Stimulated activated CD8-positive, alpha-beta memory T cell treated with anti-CD3 and anti-CD28 coated beads, Interleukin-15, amount 100 ng/mL, for 24 hours (primary cell): ENCODE measurements around the gene BLM.
A peak's percentile ranks its signal among the peaks of the same experiment; 100 is the strongest.
"Not testable (repeated sequence)": the region's sequence is repeated elsewhere in the genome, so short reads cannot be mapped to it uniquely, and the experiment has no call there.

ENCODE experiments used
- DNase-seq: peaks from one replicate; pipeline ENCODE4 v3.0.0-alpha.2; 2020; ENCODE audit warnings: low read depth

The BLM gene

DNA sequence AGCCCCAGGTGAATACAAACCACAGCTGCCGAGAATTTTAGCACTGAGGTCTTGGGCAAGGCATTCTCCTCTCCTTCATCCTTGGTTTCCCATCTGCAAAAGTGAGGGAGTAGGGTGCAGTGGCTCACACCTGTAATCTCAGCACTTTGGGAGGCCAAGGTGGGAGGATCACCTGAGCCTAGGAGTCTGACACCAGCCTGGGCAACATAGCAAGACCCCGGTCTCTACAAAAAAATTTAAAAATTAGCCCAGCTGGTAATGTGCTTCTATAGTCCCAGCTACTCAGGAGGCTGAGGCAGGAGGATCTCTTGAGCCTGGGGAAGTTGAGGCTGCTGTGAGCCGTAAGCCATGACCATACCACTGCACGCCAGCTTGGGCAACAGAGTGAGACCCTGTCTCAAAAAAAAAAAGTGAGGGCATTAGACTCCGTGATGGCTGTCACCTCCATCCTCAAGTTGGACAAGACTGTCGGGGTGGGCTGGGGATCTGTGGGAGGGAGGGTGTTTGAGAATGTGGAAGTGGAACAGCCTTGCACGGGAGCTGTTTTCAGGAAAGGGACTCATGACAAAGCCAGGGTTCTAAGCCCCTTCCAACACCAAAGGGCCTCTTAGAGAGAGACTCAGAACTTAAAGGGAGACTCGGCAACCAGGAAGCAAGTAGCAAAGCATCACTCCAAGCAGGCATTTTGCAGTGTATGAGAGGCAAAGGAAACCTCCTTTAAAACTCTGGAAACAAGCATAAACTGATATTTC is 105.2 kb downstream of the BLM start:
- no peak for DNase-seq

DNA sequence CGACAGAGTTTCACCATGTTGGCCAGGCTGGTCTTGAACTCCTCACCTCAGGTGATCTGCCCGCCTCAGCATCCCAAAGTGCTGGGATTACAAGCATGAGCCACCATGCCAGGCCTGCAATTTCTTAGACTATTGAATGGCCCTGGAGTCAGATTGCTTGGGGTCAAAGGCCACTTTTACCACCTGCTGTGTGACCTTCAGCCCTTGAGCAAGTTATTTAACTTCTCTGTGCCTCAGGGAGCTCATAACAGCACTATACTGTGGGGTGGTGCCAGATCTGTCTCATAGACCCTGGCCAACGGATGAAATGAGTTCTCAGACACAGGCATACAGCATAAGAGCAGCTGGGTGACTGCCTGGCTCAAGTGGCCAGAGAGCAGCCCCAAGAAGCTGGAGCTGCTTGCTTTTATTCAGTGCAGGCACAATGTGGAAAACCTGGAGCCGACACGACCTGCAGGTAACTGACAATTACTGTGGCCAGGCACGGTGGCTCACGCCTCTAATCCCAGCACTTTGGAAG is 106.4 kb downstream of the BLM start:
- DNase-seq = no peak

DNA sequence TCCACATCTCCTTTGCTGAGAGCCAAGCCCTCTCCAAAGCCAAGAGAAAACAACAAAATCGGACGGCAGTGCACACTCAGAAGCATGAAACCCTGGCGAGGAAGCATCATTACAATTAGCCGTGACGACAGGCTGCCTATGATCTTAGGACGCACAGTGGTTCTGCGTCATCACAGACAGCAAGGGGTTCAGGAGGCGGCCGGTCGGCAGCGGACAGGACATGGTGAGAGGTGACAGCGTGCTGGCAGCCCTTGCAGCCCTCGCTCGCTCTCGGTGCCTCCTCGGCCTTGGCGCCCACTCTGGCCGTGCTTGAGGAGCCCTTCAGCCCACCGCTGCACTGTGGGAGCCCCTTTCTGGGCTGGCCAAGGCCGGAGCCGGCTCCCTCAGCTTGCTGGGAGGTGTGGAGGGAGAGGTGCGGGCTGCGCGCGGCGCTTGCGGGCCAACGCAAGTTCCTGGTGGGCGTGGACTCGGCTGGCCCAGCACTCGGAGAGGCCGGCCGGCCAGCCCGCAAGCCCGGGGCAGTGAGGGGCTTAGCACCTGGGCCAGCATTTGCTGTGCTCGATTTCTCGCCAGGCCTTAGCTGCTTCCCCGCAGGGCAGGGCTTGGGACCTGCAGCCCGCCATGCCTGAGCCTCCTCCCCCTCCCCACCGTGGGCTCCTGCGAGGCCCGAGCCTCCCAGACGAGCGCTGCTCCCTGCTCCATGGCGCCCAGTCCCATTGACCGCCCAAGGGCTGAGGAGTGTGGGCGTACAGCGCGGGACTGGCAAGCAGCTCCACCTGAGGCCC is 108.2 kb downstream of the BLM start:
- not testable (repeated sequence) for DNase-seq

DNA sequence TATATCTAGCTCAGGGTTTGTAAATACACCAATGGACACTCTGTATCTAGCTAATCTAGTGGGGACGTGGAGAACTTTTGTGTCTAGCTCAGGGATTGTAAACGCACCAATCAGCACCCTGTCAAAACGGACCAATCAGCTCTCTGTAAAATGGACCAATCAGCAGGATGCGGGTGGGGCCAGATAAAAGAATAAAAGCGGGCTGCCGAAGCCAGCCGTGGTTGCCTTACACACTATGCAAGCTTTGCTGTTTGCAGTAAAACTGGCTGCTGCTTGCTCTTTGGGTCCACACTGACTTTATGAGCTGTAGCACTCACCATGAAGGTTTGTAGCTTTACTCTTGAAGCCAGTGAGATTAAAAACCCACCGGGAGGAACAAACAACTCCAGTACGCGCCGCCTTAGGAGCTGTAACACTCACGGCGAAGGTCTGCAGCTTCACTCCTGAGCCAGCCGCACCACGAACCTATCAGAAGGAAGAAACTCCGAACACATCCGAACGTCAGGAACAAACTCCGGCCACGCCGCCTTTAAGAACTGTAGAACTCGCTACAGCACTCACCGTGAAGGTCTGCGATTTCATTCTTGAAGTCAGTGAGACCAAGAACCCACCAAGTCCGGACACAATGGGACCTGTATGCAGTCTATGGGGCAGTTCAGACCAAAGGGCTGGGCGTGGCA is 109.2 kb downstream of the BLM start:
- DNase-seq = not testable (repeated sequence)

DNA sequence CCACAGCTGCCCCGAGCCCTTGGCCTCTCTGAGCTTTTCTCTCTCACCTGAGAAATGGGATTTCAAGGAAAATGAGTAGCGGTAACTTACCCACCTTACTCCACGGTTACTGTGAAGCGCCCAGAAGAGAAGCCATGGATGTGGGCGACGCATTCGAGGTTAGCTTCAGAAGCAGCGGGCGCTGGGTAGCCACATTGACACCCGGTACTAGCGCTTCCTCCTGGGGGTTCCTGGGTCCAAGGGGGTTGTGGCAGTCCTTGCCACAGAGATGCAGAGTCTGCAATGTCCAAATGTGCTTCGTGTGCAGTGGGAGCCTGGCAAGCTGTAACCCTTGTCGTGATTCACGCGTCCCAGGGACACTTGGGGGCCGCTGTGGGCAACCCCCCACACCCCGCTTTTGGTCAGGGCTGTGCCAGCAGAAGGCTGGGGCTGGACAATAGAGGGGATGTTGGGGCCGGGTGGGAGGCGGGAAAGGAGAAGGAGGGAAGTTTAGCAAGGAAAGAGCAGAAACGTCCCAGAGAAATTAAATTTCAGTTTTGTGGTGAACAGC is 109.8 kb downstream of the BLM start:
- DNase-seq = no peak

DNA sequence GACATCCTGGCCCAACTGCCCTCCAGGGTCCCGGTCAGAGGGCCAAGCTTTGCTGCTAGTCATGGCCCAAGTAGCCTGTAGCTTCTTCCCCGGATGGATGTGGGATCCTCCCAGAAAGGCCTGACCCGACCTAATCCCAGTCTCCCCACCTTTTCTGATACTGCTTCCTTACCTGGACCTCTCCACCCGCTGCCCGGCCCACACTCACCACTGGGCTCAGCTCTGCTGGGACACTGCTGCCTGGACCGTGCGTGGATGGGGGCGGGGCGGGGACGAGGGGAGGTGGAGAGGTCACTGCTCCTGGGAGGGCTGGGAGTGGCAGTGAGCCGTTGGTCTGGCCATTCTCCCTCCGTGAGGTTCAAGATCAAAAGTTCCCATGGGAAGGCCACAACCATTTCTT is 111.0 kb downstream of the BLM start:
- no peak for DNase-seq

DNA sequence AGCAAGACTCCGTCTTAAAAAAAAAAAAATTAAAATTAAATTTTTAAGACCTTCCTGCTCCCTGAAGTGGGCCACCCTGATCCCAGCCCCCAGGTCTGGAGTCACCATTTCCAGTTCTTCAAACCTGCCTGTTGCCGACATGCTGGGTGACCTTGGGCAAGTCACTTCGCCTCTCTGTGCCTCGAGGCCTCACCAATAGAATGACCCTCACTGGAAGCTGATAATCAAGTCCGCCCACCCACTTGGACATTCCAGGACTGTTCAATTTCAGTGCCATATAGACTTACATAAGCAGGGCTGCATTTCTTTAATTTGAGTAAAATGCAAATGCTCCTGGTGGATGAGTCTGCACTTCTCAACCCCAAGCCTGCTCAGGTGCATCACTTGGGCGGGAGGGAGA is 112.0 kb downstream of the BLM start:
- DNase-seq = no peak

DNA sequence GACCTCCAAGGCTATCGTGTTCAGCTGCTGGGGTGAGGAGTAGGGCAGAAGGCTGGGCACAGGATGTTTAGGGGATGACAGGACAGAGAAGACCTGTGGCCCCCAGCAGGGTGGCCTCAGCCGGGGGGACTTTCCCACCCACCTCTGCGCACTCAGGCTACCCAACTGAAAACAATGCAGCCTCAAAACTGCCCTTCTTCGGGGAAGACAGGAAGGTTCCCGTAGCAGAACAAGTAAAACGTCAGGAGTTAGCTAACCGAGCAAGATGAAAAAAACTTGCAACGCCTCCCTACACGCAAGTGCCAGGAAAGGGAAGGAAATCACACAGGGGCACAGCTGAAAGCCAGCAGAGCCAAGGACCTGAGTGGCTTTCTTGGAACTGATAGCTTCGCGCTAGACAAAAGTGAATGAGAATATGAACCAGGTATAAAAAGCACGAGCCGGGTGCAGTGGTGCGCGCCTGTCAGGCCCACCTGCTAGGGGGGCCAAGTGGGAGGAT is 112.8 kb downstream of the BLM start:
- DNase-seq = no peak

DNA sequence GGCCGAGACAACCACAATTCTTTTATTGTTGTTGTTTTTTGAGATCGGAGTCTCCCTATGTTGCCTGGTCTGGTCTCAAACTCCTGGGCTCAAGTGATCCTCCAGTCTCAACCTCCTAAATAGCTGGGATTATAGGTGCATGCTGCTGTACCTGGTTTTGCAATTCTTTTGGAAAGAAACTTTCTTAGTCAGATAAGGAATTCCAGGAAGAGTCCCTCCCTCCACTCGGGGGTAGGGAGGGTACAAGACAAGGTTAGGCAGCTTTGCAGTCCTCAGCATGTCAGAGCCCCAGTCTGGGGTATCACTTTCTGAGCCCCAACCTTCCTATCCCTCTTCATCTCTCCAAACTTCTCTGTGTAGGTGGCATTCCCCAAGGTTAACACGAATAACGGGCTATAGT is 117.5 kb downstream of the BLM start:
- DNase-seq = no peak

DNA sequence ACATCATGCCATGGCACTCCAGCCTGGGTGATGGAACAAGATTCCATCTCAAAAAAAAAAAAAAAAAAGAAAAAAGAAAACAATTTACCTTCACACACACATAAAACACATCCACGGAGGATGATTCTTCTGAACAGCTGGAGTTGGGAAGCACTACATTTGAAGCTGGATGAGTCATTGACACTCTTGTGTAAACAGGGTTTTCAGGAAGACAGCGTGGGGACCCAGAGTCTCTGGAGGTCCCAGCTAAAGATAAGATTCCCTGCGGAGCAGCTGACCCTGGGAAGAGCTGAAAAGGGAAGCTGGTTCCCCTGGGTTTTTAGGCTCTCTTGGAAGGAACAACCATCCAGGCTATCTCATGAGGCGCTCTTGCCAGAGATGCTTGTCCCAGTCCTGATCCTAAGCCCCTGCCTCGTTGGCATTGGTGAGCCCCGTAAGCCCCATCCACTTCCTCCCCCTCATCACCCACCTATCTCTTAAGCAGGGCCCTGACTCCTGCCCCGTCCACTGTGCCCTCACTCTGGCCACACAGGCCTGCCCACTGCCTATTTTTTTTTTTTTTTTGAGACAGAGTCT is 119.2 kb downstream of the BLM start:
- no peak for DNase-seq

DNA sequence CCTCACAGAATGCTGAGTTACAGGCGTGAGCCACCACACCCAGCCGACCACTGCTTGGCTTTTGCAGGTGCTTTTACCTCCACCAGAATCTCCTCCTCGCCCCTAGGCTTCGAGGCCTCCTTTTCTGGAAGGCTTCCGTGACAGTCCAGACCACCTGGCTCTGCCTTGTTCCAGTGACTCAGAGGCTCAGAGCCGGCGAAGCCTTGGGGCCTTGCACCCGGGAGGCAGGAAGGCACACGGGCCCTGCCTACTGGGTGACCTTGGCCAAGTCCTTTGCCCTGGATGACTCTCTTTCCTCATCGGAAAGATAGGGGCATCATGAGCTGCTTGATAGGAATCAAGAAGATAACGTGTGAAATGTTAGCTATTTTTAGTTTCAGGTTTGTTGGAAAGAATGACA is 119.9 kb downstream of the BLM start:
- no peak for DNase-seq

DNA sequence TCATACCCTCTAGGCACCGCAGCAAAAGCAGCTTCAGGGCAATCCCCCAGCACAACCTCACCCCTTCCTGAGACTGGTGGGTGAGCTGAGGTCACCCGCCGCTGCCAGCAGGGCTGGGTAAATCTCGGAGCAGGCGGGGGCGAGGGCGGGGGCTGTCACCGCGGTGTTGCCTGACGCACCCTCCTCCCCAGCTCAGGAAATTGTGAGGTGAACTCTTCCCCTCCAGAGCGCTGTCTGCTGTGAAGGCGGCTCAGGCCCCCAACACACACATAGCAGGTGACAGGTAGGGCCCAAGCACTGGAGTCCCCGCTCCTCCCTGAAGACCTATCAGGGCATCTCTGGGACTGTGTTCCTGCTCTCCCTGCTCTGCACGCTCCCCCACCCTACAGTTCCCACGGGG is 121.0 kb downstream of the BLM start:
- peak; percentile 60 for DNase-seq

DNA sequence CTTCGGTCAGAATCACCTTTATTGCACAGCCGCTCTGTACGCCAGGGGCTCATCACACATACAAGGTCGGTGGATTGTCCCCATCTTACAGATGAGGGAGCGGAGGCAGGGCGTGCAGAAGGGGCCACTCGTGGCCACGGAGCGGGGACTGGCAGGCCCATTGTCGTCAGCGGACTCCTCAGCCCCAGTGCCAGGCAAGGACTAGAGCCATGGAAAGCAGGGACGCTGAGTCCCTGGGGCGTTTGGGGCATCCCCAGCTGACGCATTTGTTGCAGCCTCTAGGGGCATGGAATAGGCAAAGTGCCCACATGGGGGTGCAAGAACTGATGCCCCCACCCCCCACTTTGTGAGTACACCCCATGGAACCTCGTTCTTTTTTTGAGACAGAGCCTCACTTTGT is 121.4 kb downstream of the BLM start:
- no peak for DNase-seq

DNA sequence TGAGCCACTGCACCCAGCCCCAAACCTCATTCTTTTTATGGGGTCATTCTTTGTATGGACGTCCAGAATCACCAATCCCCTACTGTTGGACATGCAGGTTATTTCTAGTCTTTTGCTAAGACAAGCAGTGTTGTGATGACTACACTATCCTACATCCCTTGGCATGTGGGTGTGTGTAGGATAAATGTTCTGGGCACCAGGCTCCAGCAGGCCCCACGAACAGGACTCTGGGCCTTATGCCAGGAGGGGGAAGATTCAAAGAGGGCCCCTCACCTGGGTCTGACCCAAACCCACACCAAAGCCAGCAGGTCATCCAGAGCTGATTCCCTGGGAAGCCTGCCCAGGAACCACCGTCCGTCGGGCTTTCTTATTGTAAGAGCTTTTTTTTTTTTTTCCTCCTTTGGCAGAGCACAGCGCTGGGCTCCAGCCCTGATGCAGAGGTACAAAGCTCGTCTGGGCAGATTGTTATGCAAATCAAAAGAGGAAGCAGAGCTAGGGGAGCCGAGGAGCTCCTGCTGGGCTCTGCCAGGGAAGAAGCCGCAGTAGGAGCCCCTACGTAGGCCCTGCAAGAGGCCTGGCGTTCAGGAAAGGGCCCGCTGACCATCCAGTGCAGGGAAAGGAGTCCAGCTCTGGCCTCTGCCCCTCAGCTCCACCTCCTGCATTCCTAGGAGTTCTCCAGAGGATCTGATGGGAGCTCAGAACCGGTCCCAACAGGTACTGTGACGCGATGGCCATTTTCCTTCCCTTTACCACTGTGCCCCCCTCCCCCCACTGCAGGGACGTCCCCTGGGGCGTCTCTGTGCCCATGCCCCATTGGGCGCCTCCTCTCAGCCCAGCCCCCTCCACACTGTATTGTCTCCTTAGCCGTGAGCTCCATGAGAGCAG is 122.3 kb downstream of the BLM start:
- DNase-seq = no peak

DNA sequence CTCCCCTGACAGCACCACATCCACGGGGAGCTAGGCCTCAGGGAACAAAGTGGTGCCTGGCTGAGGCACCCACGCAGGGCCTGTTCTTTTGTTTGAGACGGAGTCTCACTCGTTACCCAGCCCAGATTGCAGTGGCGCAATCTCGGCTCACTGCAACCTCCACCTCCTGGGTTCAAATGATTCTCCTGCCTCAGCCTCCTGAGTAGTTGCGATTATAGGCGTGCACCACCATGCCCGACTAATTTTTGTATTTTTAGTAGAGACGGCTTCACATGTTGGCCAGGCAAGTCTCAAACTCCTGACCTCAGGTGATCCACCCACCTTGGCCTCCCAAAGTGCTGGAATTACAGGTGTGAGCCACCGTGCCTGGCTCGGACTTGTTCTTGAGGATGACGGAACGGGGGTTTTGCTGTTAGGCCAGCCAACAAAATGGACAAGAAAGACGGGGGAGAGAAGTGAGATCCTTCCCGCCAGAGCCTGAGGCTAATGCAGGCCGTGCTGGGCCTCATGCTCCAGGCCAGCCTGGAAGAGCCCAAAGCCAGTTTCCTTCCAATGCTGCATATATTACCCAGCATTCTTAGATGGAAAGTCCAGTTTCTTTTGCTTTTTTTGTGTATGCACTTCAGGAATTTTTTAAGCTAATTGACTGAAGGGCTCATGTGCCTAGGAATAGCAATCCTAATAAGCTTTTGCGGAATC is 123.2 kb downstream of the BLM start:
- DNase-seq = no peak

DNA sequence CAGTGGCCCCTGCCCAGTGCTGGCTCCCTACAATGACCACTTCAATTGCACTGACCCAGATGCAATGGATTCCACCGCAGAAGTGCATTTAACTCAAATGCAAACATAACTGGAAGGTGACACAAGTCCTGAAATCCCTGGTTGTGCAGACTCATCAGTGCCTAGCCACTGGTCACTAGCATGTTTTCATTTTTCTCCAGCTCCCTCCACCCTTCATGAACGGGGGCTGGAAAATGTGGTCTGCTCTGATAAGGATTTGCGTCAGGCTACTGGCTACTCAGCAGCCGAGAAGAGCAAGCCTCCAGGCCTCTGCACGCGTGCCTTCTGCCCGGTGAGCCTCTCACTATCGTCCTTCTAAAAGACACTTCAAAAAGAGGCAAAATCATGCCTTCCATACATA is 123.8 kb downstream of the BLM start:
- DNase-seq = no peak

DNA sequence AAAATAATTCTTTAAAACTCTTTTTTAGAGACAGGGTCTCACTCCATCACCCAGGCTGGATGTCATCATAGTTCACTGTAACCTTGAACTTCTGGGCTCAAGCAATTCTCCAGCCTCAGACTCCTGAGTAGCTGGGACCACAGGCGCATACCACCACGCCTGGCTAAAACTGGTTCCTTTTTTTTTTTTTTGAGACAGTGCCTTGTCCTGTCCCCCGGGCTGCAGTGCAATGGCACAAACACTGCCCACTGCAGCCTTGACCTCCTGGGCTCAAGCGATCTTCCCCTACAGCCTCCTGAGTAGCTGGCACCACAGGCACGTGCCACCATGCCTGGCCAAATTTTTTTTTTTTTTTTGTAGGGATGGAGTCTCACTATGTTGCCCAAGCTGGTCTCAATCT is 127.5 kb downstream of the BLM start:
- no peak for DNase-seq

DNA sequence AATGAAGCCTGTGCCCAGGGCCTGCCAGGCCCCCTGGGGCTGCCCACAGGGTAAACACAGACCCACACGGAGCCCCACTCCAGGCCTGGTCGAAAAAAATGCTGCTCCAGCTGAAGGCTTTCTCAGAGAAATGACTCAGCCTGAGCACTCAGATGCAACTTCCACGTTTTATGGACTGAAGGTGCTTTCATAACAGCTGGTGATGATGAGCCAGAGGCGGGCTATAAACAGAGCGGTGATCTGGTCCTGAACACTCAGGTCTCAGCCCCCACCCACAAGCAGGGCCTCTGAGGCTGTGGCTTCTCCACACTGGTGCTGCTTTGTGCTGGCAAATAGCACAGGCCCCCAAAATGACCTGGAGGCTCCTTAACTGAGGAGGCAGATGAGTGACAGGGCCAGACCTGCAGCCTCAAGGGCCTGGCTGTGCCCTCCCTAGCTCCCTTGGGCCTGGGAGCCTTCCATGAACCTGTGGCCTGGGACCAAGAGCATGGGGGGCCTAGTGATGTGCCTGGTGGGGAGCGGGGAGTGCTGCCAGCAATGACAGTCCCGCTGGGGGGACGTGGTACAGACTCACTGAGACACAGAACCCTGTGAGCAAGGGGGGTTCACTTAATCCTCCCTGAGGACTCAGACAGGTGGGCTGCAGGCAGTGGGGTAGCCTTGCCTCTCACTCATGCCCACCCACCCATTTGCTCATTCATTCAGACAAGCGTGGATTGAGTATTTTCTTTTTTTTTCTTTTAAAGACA is 128.2 kb downstream of the BLM start:
- no peak for DNase-seq

DNA sequence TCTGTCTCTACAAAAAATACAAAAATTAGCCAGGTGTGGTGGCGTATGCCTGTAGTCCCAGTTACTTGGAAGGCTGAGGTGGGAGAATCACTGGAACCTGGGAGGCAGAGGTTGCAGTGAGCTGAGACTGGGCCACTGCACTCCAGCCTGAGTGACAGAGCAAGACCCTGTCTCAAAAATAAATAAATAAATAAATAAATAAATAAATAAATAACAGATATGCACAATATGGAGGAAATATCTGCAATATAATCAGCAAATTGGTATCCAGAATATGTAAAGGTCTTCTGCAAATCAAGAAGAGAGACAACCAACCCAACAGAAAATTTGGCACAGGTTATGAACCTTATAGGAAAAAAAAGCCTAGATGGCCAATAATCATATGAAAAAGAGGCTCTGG is 132.3 kb downstream of the BLM start:
- not testable (repeated sequence) for DNase-seq

DNA sequence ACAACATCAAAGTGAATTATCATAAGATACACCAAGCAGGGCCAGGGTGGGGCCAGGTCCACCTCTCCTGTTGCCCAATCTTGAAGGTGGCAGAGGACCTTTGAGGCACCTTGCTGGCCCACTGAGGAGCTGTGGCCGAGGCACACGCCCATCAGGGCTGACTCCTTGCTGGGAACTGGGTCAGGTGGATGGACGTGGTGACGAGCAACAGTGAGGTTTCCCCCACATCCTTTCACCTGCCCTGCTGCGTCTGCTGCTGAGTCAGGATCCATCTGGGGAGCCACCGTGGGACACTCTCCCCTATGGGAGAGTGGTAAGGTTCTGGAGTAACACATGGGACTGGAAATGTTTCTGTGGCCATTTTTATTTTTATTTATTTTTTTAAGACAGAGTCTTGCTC is 134.0 kb downstream of the BLM start:
- no peak for DNase-seq
